PC-9 (cell line): ENCODE data around the gene FAM53A. TPM values are rescaled to one million over a fixed set of nuclear protein-coding genes. Genes with fewer than 3 reads are reported as not detected.

ENCODE experiments used
- BruUV-seq: library from RNA; stranded (reverse); fragments of 400-500 nt; replicated peaks from 2 replicates; lab custom pipeline; 2021; lab: Mats Ljungman, UMichigan
- CTCF ChIA-PET: fragments of 300-600 bp; sonication (Branson Sonifier 250); formaldehyde crosslinking; loops from one replicate; lab custom pipeline; 2022; ENCODE audit warnings: antibody characterized with exemption; lab: Charles Lee
- POLR2A ChIA-PET: fragments of 300-600 bp; sonication (Branson Sonifier 250); formaldehyde crosslinking; loops from one replicate; lab custom pipeline; 2022; ENCODE audit warnings: antibody characterized with exemption; ENCODE audit not compliant: unreplicated experiment; lab: Charles Lee
- DNase-seq, 2 experiments: peaks; one replicate each; pipeline versions ENCODE4 v3.0.0 to v3.0.0-alpha.2; 2015 to 2022; ENCODE audit warnings: mixed read lengths in 1 of 2
- H2AFZ ChIP-seq: fragments of 200-600 bp; sonication (generic); 2 replicates; pipeline ENCODE4 v1.8.1; 2017; ENCODE audit warnings: antibody characterized with exemption
- H3F3A ChIP-seq: fragments of 200-600 bp; sonication (generic); 2 replicates; pipeline ENCODE4 v1.8.1; 2017; ENCODE audit warnings: antibody characterized with exemption, mild to moderate bottlenecking, low read depth; ENCODE audit not compliant: insufficient read depth
- H3K27ac ChIP-seq: fragments of 200-600 bp; sonication (generic); 2 replicates; pipeline ENCODE4 v1.6.1; 2016; ENCODE audit warnings: mixed run types
- H3K27me3 ChIP-seq: fragments of 200-600 bp; sonication (generic); 2 replicates; pipeline ENCODE4 v1.6.1; 2016; ENCODE audit warnings: low read depth, mixed run types; ENCODE audit not compliant: insufficient read depth
- H3K36me3 ChIP-seq: fragments of 200-600 bp; sonication (generic); 2 replicates; pipeline ENCODE4 v1.6.1; 2016; ENCODE audit warnings: low read depth, mixed run types
- H3K4me1 ChIP-seq: fragments of 200-600 bp; sonication (generic); replicated peaks from 2 replicates; pipeline ENCODE4 v1.6.1; 2016; ENCODE audit warnings: mixed run types; ENCODE audit not compliant: insufficient read depth
- H3K4me2 ChIP-seq: fragments of 200-600 bp; sonication (generic); 2 replicates; pipeline ENCODE4 v1.6.1; 2017; ENCODE audit warnings: mixed run types
- H3K4me3 ChIP-seq: fragments of 200-600 bp; sonication (generic); 2 replicates; pipeline ENCODE4 v1.6.1; 2016; ENCODE audit warnings: mixed run types
- H3K79me2 ChIP-seq: fragments of 200-600 bp; sonication (generic); 2 replicates; pipeline ENCODE4 v1.6.1; 2017; ENCODE audit warnings: low read depth, mixed run types
- H3K9me2 ChIP-seq: fragments of 200-600 bp; sonication (generic); 2 replicates; pipeline ENCODE4 v1.8.1; 2017; ENCODE audit warnings: mild to moderate bottlenecking; ENCODE audit not compliant: insufficient read depth
- H3K9me3 ChIP-seq: fragments of 200-600 bp; sonication (generic); 2 replicates; pipeline ENCODE4 v1.8.1; 2016; ENCODE audit warnings: low read depth; ENCODE audit not compliant: insufficient read depth
- H4K20me1 ChIP-seq: fragments of 200-600 bp; sonication (generic); 2 replicates; pipeline ENCODE4 v1.8.1; 2017; ENCODE audit not compliant: insufficient read depth
- EZH2 ChIP-seq: fragments of 200-600 bp; sonication (generic); IDR thresholded peaks from 2 replicates; pipeline ENCODE4 v1.8.0; 2017; ENCODE audit warnings: antibody characterized with exemption, low read depth
- intact Hi-C: fragments of 100-400 bp; cut with micrococcal nuclease; formaldehyde crosslinking; loops from one replicate; pipeline ENCODE4 v1.10.0; 2022; ENCODE audit not compliant: unreplicated experiment
- total RNA-seq: library from RNA; stranded (reverse); gene quantifications from 2 replicates; pipeline ENCODE4 v1.2.3, GENCODE V29; 2021
- TF ChIP-seq, protein P1 (sequence below): fragments of 200-600 bp; sonication (generic); conservative IDR thresholded peaks from 2 replicates; pipeline ENCODE4 v1.6.1; 2017; ENCODE audit warnings: mixed run types, antibody characterized with exemption, mild to moderate bottlenecking, moderate library complexity

The FAM53A gene
- total RNA-seq, 1 experiment from 2014 or later: 4.0 TPM

DNA sequence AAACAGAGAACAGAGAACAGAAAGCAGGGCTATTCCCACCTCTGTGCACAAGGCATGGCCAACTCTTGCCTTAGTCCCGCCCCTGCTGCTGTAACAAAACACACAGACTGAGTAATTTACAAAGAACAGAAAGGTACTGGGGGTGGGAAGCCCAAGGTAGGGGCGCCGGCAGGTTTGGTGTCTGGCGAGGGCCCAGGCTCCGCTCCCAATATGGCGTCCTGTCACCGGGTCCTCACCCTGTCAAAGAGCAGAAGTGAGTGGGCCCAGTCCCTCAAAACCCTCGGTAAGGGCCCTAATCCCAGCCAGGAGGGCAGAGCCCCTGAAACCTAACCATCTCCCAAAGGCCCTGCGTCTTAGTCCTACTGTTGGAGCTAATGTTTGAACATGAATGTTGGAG is 71.0 kb downstream of the FAM53A start:
- Histone ChIP-seq H3K79me2 (no peaks in the 10 kb centered on the region), H3K27ac (no peak overlapping the region), H4K20me1 (no peaks in the 10 kb centered on the region; the same call in none of the 2 replicates), H3F3A (no peaks in the 10 kb centered on the region), H3K9me3 (no peaks in the 10 kb centered on the region), H3K9me2 (no peaks in the 10 kb centered on the region), H3K36me3 (no peaks in the 10 kb centered on the region), H3K4me2 (no peak overlapping the region), H3K4me1 (no peaks in the 10 kb centered on the region), H2AFZ (no peak overlapping the region), H3K27me3 (peaks cover 23% of the 10 kb centered on the region), H3K4me3 (no peak overlapping the region)
- ChIA-PET POLR2A (no interaction called here), CTCF (no interaction called here)
- BruUV-seq: no TSS peak
- DNase-seq: no peak
- no peak for TF ChIP-seq EZH2
- TF ChIP-seq, protein P1, sequence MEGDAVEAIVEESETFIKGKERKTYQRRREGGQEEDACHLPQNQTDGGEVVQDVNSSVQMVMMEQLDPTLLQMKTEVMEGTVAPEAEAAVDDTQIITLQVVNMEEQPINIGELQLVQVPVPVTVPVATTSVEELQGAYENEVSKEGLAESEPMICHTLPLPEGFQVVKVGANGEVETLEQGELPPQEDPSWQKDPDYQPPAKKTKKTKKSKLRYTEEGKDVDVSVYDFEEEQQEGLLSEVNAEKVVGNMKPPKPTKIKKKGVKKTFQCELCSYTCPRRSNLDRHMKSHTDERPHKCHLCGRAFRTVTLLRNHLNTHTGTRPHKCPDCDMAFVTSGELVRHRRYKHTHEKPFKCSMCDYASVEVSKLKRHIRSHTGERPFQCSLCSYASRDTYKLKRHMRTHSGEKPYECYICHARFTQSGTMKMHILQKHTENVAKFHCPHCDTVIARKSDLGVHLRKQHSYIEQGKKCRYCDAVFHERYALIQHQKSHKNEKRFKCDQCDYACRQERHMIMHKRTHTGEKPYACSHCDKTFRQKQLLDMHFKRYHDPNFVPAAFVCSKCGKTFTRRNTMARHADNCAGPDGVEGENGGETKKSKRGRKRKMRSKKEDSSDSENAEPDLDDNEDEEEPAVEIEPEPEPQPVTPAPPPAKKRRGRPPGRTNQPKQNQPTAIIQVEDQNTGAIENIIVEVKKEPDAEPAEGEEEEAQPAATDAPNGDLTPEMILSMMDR: no peak
- intact Hi-C loops: no loop called here

DNA sequence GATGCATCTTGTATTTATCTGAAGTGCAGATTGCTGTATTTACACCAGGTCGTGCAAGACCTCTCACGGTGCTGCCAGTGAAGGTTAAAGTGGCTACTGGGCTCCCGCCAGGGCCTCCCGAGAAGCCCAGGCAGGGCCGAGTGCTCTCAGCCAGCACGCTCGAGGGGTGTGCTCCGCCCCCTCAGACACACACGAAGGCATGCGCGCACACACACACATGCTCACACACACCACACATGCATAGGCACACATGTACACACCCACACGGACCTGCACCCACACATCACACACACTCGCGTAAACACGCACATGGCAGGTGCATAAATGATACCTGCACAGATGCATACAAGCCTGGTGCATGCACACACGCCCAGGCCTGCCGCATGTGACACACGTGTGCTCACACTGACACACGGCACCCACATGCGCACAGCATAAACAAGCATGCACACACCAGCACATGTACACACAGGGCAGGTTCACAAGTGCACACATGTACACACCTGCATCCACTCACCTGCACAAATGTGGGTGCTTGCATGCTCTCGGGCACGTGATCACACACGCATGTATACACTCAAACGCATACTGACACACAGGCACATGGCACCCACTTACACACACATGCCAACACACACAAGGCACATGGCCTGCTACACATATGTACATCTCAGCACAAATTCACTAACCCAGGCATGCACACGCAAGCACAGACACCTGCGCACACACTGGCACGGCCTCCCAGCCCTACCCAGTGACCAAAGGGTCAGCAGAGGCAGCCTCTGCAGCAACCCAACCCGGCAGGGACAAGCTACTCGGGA is 71.6 kb downstream of the FAM53A start:
- H3K27ac ChIP-seq: no peak overlapping the region
- no peaks in the 10 kb centered on the region for H3K79me2 ChIP-seq
- CTCF ChIA-PET: no interaction called here
- H3K4me3 ChIP-seq: no peak overlapping the region
- H3K9me2 ChIP-seq: no peaks in the 10 kb centered on the region
- H3K4me1 ChIP-seq: no peaks in the 10 kb centered on the region
- no peaks in the 10 kb centered on the region for H3K9me3 ChIP-seq
- no peak overlapping the region for H3K4me2 ChIP-seq
- H3K27me3 ChIP-seq: peaks cover 17% of the 10 kb centered on the region
- no peaks in the 10 kb centered on the region for H3F3A ChIP-seq
- H4K20me1 ChIP-seq: no peaks in the 10 kb centered on the region; the same call in none of the 2 replicates
- no peak for DNase-seq
- H2AFZ ChIP-seq: no peak overlapping the region
- TF ChIP-seq, protein P1: no peak
- TF ChIP-seq EZH2: no peak
- no TSS peak for BruUV-seq
- intact Hi-C loops: no loop called here
- POLR2A ChIA-PET: no interaction called here
- no peaks in the 10 kb centered on the region for H3K36me3 ChIP-seq

DNA sequence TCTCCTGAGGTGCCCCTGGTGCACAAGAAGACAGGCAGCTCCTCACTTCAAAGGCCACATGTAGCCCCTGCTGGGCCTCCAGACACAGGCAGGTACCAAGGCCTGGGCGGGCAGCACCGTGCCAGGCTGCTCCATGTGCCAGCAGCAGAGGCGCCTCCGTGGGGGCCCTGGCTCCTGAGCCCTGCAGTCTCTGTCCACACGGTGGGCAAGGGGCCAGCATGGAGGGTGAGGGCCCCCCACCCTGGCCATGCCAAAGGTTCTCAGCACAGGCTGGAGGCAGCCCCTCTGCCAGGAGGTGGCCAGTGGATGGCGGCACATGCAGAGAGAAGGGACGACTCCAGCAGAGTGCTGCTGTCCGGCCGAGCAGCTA is 72.6 kb downstream of the FAM53A start:
- TF ChIP-seq EZH2: no peak
- TF ChIP-seq, protein P1: no peak

More for the DNA sequence above, 72.6 kb downstream of the FAM53A start:
- Histone ChIP-seq H3K36me3 (no peaks in the 10 kb centered on the region), H3K27me3 (peaks cover 10% of the 10 kb centered on the region), H2AFZ (no peak overlapping the region), H3K27ac (no peak overlapping the region), H3K79me2 (no peaks in the 10 kb centered on the region), H3F3A (no peaks in the 10 kb centered on the region), H3K4me1 (no peaks in the 10 kb centered on the region), H3K4me3 (no peak overlapping the region), H3K9me3 (no peaks in the 10 kb centered on the region), H3K9me2 (no peaks in the 10 kb centered on the region), H3K4me2 (no peak overlapping the region), H4K20me1 (no peaks in the 10 kb centered on the region; the same call in none of the 2 replicates)
- ChIA-PET POLR2A (no interaction called here), CTCF (no interaction called here)
- intact Hi-C loops: no loop called here
- BruUV-seq: no TSS peak
- no peak for DNase-seq
